HEK293 (cell line): Measurements from ENCODE around the gene LRRC74A.

ENCODE experiments used
- CTCF ChIA-PET: fragments of 350-600 bp; formaldehyde crosslinking; extraction: SDS; loops from one replicate; lab custom pipeline; 2021; ENCODE audit warnings: antibody characterized with exemption; lab: Yijun Ruan, JAX
- POLR2A ChIA-PET: fragments of 300-600 bp; formaldehyde crosslinking; extraction: SDS; loops from one replicate; lab custom pipeline; 2020; ENCODE audit warnings: antibody characterized with exemption, inconsistent platforms; lab: Yijun Ruan, JAX
- H3K27ac ChIP-seq: fragments of 200-500 bp; sonication (Bioruptor generic); 2 replicates; pipeline ENCODE4 v1.5.1; 2014; ENCODE audit warnings: low read depth, low read length, control low read depth, inconsistent platforms; ENCODE audit errors: extremely low read depth
- H3K36me3 ChIP-seq, 2 experiments: fragments of 200-500 bp in 1 of 2; sonication (Bioruptor generic) in 1 of 2; 1 replicate in 1 of 2; 2 replicates in 1 of 2; pipeline ENCODE4 v1.5.1; 2014 to 2017; ENCODE audit warnings: inconsistent platforms in 2 of 2, low read length in 2 of 2; ENCODE audit not compliant: control insufficient read depth in 2 of 2, insufficient read depth in 1 of 2
- H3K4me1 ChIP-seq: fragments of 200-500 bp; sonication (Bioruptor generic); 2 replicates; pipeline ENCODE4 v1.5.1; 2014; ENCODE audit warnings: mild to moderate bottlenecking, low read length, inconsistent platforms; ENCODE audit not compliant: control insufficient read depth, insufficient read depth
- H3K4me3 ChIP-seq: 2 replicates; pipeline ENCODE4 v1.5.1; 2011; ENCODE audit warnings: low read depth, mild to moderate bottlenecking, control low read depth, low read length, moderate library complexity
- H3K9me3 ChIP-seq: fragments of 200-500 bp; sonication (Bioruptor generic); 2 replicates; pipeline ENCODE4 v1.5.1; 2014; ENCODE audit warnings: low read depth, low read length, inconsistent platforms; ENCODE audit not compliant: control insufficient read depth, insufficient read depth
- BCL11A ChIP-seq: fragments of 450-650 bp; formaldehyde crosslinking; IDR thresholded peaks from 2 replicates; pipeline ENCODE4 v1.5.1; 2016; ENCODE audit warnings: low read depth, missing biosample characterization, missing genetic modification characterization
- HOXC10 ChIP-seq: sonication (generic); formaldehyde crosslinking; IDR thresholded peaks from 2 replicates; pipeline ENCODE4 v1.8.1; 2023; ENCODE audit warnings: mild to moderate bottlenecking, missing genetic modification reagents
- IKZF3 ChIP-seq: fragments of 450-650 bp; IDR thresholded peaks from 2 replicates; pipeline ENCODE4 v1.5.0; 2018; ENCODE audit warnings: missing biosample characterization, mild to moderate bottlenecking, missing genetic modification characterization, moderate library complexity
- KLF16 ChIP-seq: fragments of 450-650 bp; formaldehyde crosslinking; IDR thresholded peaks from 2 replicates; pipeline ENCODE4 v1.5.1; 2017; ENCODE audit warnings: missing biosample characterization, missing genetic modification characterization
- OSR2 ChIP-seq: fragments of 450-650 bp; formaldehyde crosslinking; IDR thresholded peaks from 2 replicates; pipeline ENCODE4 v1.5.1; 2016; ENCODE audit warnings: missing biosample characterization, missing genetic modification characterization
- PRDM1 ChIP-seq: fragments of 450-650 bp; formaldehyde crosslinking; IDR thresholded peaks from 2 replicates; pipeline ENCODE4; 2016; ENCODE audit warnings: missing biosample characterization, missing genetic modification characterization
- PRDM4 ChIP-seq: fragments of 450-650 bp; formaldehyde crosslinking; IDR thresholded peaks from 2 replicates; pipeline ENCODE4 v1.5.1; 2017; ENCODE audit warnings: missing biosample characterization, missing genetic modification characterization
- SCRT1 ChIP-seq: fragments of 450-650 bp; formaldehyde crosslinking; IDR thresholded peaks from 2 replicates; pipeline ENCODE4 v1.5.1; 2016; ENCODE audit warnings: missing biosample characterization, missing genetic modification characterization, borderline replicate concordance
- SP7 ChIP-seq: fragments of 450-650 bp; formaldehyde crosslinking; IDR thresholded peaks from 2 replicates; pipeline ENCODE4 v1.5.1; 2016; ENCODE audit warnings: missing biosample characterization, missing genetic modification characterization
- TCF7L2 ChIP-seq: IDR thresholded peaks from 2 replicates; pipeline ENCODE4 v1.6.1; 2011; ENCODE audit warnings: low read depth, mild to moderate bottlenecking, inconsistent platforms, low read length, moderate library complexity, borderline replicate concordance
- TRIM28 ChIP-seq: IDR thresholded peaks from 2 replicates; pipeline ENCODE4 v1.6.1; 2011; ENCODE audit warnings: low read length, control low read depth, borderline replicate concordance
- ZEB2 ChIP-seq: fragments of 450-650 bp; formaldehyde crosslinking; IDR thresholded peaks from 2 replicates; pipeline ENCODE4 v1.5.1; 2016; ENCODE audit warnings: missing biosample characterization, missing genetic modification characterization
- ZFP3 ChIP-seq: fragments of 450-650 bp; formaldehyde crosslinking; IDR thresholded peaks from 2 replicates; pipeline ENCODE4 v1.5.1; 2016; ENCODE audit warnings: low read depth, missing biosample characterization, missing genetic modification characterization
- ZNF211 ChIP-seq: fragments of 450-650 bp; formaldehyde crosslinking; IDR thresholded peaks from 2 replicates; pipeline ENCODE4 v1.5.1; 2016; ENCODE audit warnings: low read depth, missing biosample characterization, missing genetic modification characterization
- ZNF24 ChIP-seq: fragments of 450-650 bp; formaldehyde crosslinking; IDR thresholded peaks from 2 replicates; pipeline ENCODE4 v1.5.1; 2016; ENCODE audit warnings: missing biosample characterization, missing genetic modification characterization
- ZNF341 ChIP-seq: fragments of 450-650 bp; formaldehyde crosslinking; IDR thresholded peaks from 2 replicates; pipeline ENCODE4; 2016; ENCODE audit warnings: low read depth, missing biosample characterization, missing genetic modification characterization
- ZNF394 ChIP-seq: fragments of 450-650 bp; formaldehyde crosslinking; IDR thresholded peaks from 2 replicates; pipeline ENCODE4 v1.5.1; 2016; ENCODE audit warnings: missing biosample characterization, missing genetic modification characterization, mild to moderate bottlenecking, moderate library complexity, borderline replicate concordance
- ZNF555 ChIP-seq: fragments of 450-650 bp; formaldehyde crosslinking; conservative IDR thresholded peaks from 2 replicates; pipeline ENCODE4 v1.5.1; 2017; ENCODE audit warnings: missing biosample characterization, mild to moderate bottlenecking, missing genetic modification characterization, inconsistent platforms
- ZNF600 ChIP-seq: fragments of 450-650 bp; formaldehyde crosslinking; IDR thresholded peaks from 2 replicates; pipeline ENCODE4 v1.5.1; 2016; ENCODE audit warnings: missing biosample characterization, missing genetic modification characterization
- ZNF664 ChIP-seq: fragments of 450-650 bp; formaldehyde crosslinking; IDR thresholded peaks from 2 replicates; pipeline ENCODE4 v1.5.1; 2016; ENCODE audit warnings: missing biosample characterization, missing genetic modification characterization
- ZNF704 ChIP-seq: fragments of 450-650 bp; formaldehyde crosslinking; IDR thresholded peaks from 2 replicates; pipeline ENCODE4 v1.5.1; 2016; ENCODE audit warnings: missing biosample characterization, missing genetic modification characterization
- ZNF777 ChIP-seq: fragments of 450-650 bp; formaldehyde crosslinking; IDR thresholded peaks from 2 replicates; pipeline ENCODE4 v1.5.1; 2017; ENCODE audit warnings: missing biosample characterization, missing genetic modification characterization, borderline replicate concordance
- TF ChIP-seq, protein P1 (sequence below): fragments of 450-650 bp; formaldehyde crosslinking; conservative IDR thresholded peaks from 2 replicates; pipeline ENCODE4 v1.5.1; 2016; ENCODE audit warnings: low read depth, missing biosample characterization, missing genetic modification characterization
- TF ChIP-seq, protein P2 (sequence below): fragments of 450-650 bp; formaldehyde crosslinking; IDR thresholded peaks from 2 replicates; pipeline ENCODE4 v1.5.1; 2016; ENCODE audit warnings: missing biosample characterization, missing genetic modification characterization, low read depth
- TF ChIP-seq, protein P3 (sequence below): fragments of 450-650 bp; formaldehyde crosslinking; IDR thresholded peaks from 2 replicates; pipeline ENCODE4 v1.5.1; 2016; ENCODE audit warnings: missing biosample characterization, missing genetic modification characterization

Gene LRRC74A

DNA sequence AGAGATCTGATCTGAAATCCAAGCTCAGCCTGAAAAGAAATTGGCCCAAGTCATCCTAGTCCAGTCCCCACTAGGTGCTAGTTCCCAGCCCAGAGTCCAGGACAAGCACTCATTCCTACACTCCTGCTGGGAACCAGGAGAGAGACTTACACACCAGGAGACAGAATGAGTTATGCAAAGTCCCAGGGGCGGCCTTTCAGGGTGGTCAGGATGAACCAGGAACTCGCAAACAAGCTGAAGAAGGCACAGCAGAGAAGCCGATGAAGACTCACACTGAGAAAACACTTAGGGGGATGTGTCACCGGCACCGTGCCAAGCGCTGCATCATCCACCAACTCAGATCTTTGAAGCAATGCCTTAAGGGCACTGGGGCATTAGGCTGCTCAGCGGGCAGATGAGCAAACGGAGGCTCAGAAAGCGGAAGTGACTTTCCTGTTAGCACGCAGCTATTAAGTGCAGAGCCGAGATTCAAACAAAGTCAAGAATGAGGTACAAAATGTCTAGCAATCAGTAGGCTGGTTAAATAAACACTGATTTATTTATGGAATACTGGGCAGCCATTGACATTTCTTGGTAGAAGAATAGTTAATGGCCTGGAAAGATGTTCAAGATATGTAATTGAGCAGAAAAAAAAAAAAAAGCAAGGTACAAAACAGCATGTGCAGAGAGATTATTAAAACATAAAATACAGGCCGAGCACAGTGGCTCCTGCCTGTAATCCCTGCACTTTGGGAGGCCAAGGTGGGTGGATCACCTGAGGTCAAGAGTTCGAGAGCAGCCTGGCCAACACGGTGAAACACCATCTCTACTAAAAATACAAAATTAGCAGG is 78.7 kb downstream of the LRRC74A start:
- Histone ChIP-seq H3K4me3 (no peak overlapping the region), H3K27ac (peak overlapping the region; percentile 49; the same call in 1 of the 2 replicates)
- CTCF ChIA-PET, result interaction anchor here (0.5 to 3.1 kb wide), 11 partner anchors 9 to 286 kb away, joined by 3 to 30 read pairs (median 4); no protein-coding TSS in a partner anchor
- TF ChIP-seq, protein P1, sequence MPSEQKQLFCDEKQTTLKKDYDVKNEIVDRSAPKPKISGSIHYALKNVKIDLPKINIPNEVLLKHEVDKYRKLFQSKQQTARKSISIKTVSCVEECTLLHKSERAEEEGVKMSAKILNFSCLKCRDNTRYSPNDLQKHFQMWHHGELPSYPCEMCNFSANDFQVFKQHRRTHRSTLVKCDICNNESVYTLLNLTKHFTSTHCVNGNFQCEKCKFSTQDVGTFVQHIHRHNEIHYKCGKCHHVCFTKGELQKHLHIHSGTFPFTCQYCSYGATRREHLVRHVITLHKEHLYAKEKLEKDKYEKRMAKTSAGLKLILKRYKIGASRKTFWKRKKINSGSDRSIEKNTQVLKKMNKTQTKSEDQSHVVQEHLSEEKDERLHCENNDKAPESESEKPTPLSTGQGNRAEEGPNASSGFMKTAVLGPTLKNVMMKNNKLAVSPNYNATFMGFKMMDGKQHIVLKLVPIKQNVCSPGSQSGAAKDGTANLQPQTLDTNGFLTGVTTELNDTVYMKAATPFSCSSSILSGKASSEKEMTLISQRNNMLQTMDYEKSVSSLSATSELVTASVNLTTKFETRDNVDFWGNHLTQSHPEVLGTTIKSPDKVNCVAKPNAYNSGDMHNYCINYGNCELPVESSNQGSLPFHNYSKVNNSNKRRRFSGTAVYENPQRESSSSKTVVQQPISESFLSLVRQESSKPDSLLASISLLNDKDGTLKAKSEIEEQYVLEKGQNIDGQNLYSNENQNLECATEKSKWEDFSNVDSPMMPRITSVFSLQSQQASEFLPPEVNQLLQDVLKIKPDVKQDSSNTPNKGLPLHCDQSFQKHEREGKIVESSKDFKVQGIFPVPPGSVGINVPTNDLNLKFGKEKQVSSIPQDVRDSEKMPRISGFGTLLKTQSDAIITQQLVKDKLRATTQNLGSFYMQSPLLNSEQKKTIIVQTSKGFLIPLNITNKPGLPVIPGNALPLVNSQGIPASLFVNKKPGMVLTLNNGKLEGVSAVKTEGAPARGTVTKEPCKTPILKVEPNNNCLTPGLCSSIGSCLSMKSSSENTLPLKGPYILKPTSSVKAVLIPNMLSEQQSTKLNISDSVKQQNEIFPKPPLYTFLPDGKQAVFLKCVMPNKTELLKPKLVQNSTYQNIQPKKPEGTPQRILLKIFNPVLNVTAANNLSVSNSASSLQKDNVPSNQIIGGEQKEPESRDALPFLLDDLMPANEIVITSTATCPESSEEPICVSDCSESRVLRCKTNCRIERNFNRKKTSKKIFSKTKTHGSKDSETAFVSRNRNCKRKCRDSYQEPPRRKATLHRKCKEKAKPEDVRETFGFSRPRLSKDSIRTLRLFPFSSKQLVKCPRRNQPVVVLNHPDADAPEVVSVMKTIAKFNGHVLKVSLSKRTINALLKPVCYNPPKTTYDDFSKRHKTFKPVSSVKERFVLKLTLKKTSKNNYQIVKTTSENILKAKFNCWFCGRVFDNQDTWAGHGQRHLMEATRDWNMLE (tag by site-specific recombination), result no peak
- TF ChIP-seq PRDM1, result peak; percentile 51; the same call in 1 of the 2 replicates
- TF ChIP-seq ZFP3 (tag by site-specific recombination), result no peak
- TF ChIP-seq ZNF341 (tag by site-specific recombination), result no peak
- TF ChIP-seq HOXC10 (CRISPR knock-in tag), result no peak
- TF ChIP-seq BCL11A (tag by site-specific recombination), result no peak
- TF ChIP-seq IKZF3, result no peak
- TF ChIP-seq KLF16 (tag by site-specific recombination), result no peak
- TF ChIP-seq, protein P2, sequence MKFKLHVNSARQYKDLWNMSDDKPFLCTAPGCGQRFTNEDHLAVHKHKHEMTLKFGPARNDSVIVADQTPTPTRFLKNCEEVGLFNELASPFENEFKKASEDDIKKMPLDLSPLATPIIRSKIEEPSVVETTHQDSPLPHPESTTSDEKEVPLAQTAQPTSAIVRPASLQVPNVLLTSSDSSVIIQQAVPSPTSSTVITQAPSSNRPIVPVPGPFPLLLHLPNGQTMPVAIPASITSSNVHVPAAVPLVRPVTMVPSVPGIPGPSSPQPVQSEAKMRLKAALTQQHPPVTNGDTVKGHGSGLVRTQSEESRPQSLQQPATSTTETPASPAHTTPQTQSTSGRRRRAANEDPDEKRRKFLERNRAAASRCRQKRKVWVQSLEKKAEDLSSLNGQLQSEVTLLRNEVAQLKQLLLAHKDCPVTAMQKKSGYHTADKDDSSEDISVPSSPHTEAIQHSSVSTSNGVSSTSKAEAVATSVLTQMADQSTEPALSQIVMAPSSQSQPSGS (tag by site-specific recombination), result 0 out of 2 replicates have a peak, but pooled peaks have one; percentile 12
- no peak for TF ChIP-seq ZNF777 (tag by site-specific recombination)
- TF ChIP-seq OSR2 (tag by site-specific recombination), result peak; percentile 86
- TF ChIP-seq ZNF704, result no peak
- TF ChIP-seq, protein P3, sequence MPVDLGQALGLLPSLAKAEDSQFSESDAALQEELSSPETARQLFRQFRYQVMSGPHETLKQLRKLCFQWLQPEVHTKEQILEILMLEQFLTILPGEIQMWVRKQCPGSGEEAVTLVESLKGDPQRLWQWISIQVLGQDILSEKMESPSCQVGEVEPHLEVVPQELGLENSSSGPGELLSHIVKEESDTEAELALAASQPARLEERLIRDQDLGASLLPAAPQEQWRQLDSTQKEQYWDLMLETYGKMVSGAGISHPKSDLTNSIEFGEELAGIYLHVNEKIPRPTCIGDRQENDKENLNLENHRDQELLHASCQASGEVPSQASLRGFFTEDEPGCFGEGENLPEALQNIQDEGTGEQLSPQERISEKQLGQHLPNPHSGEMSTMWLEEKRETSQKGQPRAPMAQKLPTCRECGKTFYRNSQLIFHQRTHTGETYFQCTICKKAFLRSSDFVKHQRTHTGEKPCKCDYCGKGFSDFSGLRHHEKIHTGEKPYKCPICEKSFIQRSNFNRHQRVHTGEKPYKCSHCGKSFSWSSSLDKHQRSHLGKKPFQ, result peak; percentile 43; the same call in 1 of the 2 replicates
- peak; percentile 90 for TF ChIP-seq SP7 (tag by site-specific recombination)
- TF ChIP-seq ZNF664, result peak; percentile 43; the same call in 1 of the 2 replicates
- TF ChIP-seq TCF7L2, result no peak; the same call in 1 of the 2 replicates
- no peak for TF ChIP-seq ZNF555 (tag by site-specific recombination)
- peak; percentile 51; the same call in 1 of the 2 replicates for TF ChIP-seq ZNF600 (tag by site-specific recombination)
- TF ChIP-seq ZNF24, result peak; percentile 52; the same call in 1 of the 2 replicates
- no peak for TF ChIP-seq SCRT1
- peak; percentile 61; the same call in 1 of the 2 replicates for TF ChIP-seq TRIM28
- TF ChIP-seq ZEB2 (tag by site-specific recombination), result peak; percentile 84
- no peak for TF ChIP-seq PRDM4 (tag by site-specific recombination)
- TF ChIP-seq ZNF211 (tag by site-specific recombination), result no peak
- TF ChIP-seq ZNF394 (tag by site-specific recombination), result 0 out of 2 replicates have a peak, but pooled peaks have one; percentile 39

More for the DNA sequence above, 78.7 kb downstream of the LRRC74A start:
- no peaks in the 10 kb centered on the region for H3K9me3 ChIP-seq
- POLR2A ChIA-PET, result interaction anchor here (0.7 to 1.4 kb wide), 3 partner anchors 58 to 124 kb away, joined by 5 to 8 read pairs (median 6); partner anchors contain the start of gene IRF2BPL
- H3K36me3 ChIP-seq, result no peaks in the 10 kb centered on the region
- peaks cover 15% of the 10 kb centered on the region for H3K4me1 ChIP-seq
